AG04449 (cell line): ENCODE results near the gene GRIA4.

Experiments used
- CTCF ChIA-PET: fragments of 350-600 bp; formaldehyde crosslinking; extraction: SDS; loops from one replicate; lab custom pipeline; 2021; ENCODE audit warnings: antibody characterized with exemption; lab: Yijun Ruan, JAX
- POLR2A ChIA-PET: fragments of 400-600, 350-600 bp; formaldehyde crosslinking; extraction: SDS; loops from one replicate; lab custom pipeline; 2020; ENCODE audit warnings: antibody characterized with exemption, inconsistent platforms; lab: Yijun Ruan, JAX
- DNase-seq: peaks from one replicate; pipeline ENCODE4 v3.0.0-alpha.2; 2010; ENCODE audit warnings: low read depth, low spot score
- H3K4me3 ChIP-seq: 2 replicates; pipeline ENCODE4 v1.5.1; 2011; ENCODE audit warnings: low read depth, mild to moderate bottlenecking, control low read depth, low read length
- CTCF ChIP-seq: IDR thresholded peaks from one replicate; pipeline ENCODE4 v1.5.1; 2011; ENCODE audit warnings: mild to moderate bottlenecking, moderate library complexity, low read length, control low read depth, inconsistent platforms; ENCODE audit not compliant: insufficient read depth; ENCODE audit errors: missing control alignments

Gene GRIA4

GRCh38 chr11:105588001-105588400 is 21.9 kb upstream of the GRIA4 start:
- POLR2A ChIA-PET = no interaction called here
- CTCF ChIA-PET = no interaction called here
- peak; percentile 24 for DNase-seq
- H3K4me3 ChIP-seq = no peak overlapping the region
- TF ChIP-seq CTCF = no peak

GRCh38 chr11:105589346-105589745 is 20.5 kb upstream of the GRIA4 start:
- DNase-seq = no peak
- TF ChIP-seq CTCF = no peak

GRCh38 chr11:105592035-105592434 is 17.8 kb upstream of the GRIA4 start:
- TF ChIP-seq CTCF = no peak
- DNase-seq = no peak
- H3K4me3 ChIP-seq = no peak overlapping the region
- ChIA-PET POLR2A (no interaction called here), CTCF (no interaction called here)

More at GRCh38 chr11:105589346-105589745, 20.5 kb upstream of the GRIA4 start:
- POLR2A ChIA-PET = no interaction called here
- CTCF ChIA-PET = no interaction called here
- H3K4me3 ChIP-seq = no peak overlapping the region

- no peak for TF ChIP-seq CTCF
- H3K4me3 ChIP-seq = no peak overlapping the region
- POLR2A ChIA-PET = no interaction called here
- DNase-seq = no peak
- CTCF ChIA-PET = no interaction called here
Measured at GRCh38 chr11:105598371-105598770, 11.5 kb upstream of the GRIA4 start.

GRCh38 chr11:105603156-105603555 is 6.7 kb upstream of the GRIA4 start:
- ChIA-PET CTCF (no interaction called here), POLR2A (no interaction called here)
- H3K4me3 ChIP-seq = no peak overlapping the region
- DNase-seq = no peak
- TF ChIP-seq CTCF = no peak

- peak; percentile 29 for TF ChIP-seq CTCF
- H3K4me3 ChIP-seq = no peak overlapping the region
- CTCF ChIA-PET = no interaction called here
- POLR2A ChIA-PET = no interaction called here
- no peak for DNase-seq
Measured at GRCh38 chr11:105609341-105609781, 512 bp upstream of the GRIA4 start.
